ENCODE measurements around the gene KLHL26.

DNA sequence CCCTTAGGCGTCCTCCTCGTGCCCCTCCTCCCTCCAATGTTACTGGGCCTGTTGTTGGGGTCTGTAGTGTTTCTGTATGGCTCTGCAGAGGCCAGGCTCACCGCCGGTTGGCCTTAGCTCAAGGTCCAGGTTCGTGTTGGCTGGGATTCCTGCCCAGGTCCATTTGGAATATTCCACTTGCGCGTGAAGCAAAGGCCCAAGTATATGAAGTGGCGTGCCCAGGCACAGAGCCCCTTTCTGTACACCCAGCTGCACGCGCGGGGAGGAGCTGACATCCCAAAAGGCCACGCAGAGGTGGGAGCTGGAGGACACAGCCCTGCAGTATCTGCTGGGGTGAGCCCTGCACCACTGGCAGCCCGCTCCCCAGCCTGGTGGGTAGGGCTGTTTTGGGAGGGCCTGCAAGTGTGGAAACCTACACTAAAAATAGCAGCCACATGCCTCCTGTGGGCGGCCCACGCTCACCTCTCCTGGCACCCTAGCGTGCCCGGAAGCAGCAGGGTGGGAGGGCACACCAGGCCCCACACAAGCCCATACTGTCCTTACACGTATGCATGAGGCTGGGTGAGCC is 76.8 kb downstream of the KLHL26 start:
- TF ChIP-seq JUND (CRISPR knock-in tag; IDR thresholded peaks at IDR 0.05) (no peak), TARDBP (CRISPR knock-in tag; IDR thresholded peaks at IDR 0.05) (no peak), EP300 (IDR thresholded peaks at IDR 0.05; ENCODE audit: low read depth in 2 of 2, low read length in 2 of 2) (no peak; a peak in 1 of 4 replicates), EP300 (CRISPR knock-in tag; IDR thresholded peaks at IDR 0.05; ENCODE audit: borderline replicate concordance) (no peak), ZNF776 (CRISPR knock-in tag; IDR thresholded peaks at IDR 0.05) (no peak), ZNF816 (CRISPR knock-in tag; IDR thresholded peaks at IDR 0.05; ENCODE audit: borderline replicate concordance) (no peak), JUNB (CRISPR knock-in tag; IDR thresholded peaks at IDR 0.05; ENCODE audit: borderline replicate concordance) (no peak), GABPA (IDR thresholded peaks at IDR 0.05; ENCODE audit: low read depth, low read length) (no peak), GABPA (CRISPR knock-in tag; IDR thresholded peaks at IDR 0.05; ENCODE audit: low read depth) (no peak)
- TF ChIP-seq, protein P1, sequence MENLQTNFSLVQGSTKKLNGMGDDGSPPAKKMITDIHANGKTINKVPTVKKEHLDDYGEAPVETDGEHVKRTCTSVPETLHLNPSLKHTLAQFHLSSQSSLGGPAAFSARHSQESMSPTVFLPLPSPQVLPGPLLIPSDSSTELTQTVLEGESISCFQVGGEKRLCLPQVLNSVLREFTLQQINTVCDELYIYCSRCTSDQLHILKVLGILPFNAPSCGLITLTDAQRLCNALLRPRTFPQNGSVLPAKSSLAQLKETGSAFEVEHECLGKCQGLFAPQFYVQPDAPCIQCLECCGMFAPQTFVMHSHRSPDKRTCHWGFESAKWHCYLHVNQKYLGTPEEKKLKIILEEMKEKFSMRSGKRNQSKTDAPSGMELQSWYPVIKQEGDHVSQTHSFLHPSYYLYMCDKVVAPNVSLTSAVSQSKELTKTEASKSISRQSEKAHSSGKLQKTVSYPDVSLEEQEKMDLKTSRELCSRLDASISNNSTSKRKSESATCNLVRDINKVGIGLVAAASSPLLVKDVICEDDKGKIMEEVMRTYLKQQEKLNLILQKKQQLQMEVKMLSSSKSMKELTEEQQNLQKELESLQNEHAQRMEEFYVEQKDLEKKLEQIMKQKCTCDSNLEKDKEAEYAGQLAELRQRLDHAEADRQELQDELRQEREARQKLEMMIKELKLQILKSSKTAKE (CRISPR knock-in tag; IDR thresholded peaks at IDR 0.05; ENCODE audit: borderline replicate concordance), result no peak
- TF ChIP-seq, protein P2, sequence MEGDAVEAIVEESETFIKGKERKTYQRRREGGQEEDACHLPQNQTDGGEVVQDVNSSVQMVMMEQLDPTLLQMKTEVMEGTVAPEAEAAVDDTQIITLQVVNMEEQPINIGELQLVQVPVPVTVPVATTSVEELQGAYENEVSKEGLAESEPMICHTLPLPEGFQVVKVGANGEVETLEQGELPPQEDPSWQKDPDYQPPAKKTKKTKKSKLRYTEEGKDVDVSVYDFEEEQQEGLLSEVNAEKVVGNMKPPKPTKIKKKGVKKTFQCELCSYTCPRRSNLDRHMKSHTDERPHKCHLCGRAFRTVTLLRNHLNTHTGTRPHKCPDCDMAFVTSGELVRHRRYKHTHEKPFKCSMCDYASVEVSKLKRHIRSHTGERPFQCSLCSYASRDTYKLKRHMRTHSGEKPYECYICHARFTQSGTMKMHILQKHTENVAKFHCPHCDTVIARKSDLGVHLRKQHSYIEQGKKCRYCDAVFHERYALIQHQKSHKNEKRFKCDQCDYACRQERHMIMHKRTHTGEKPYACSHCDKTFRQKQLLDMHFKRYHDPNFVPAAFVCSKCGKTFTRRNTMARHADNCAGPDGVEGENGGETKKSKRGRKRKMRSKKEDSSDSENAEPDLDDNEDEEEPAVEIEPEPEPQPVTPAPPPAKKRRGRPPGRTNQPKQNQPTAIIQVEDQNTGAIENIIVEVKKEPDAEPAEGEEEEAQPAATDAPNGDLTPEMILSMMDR (CRISPR knock-in tag; IDR thresholded peaks at IDR 0.05), result peak; percentile 16; the same call in 1 of the 2 replicates
